ENCODE data around the gene RAB6D. TPM values are rescaled to one million over a fixed set of nuclear protein-coding genes. Genes with fewer than 3 reads are reported as not detected.
"Not testable (repeated sequence)": the region's sequence is repeated elsewhere in the genome, so short reads cannot be mapped to it uniquely, and the experiment has no call there.

RAB6D gene
- total and polyA plus RNA-seq, 2 of the 13 experiments (the other 11 are each of a cell fraction or from before 2014, with no cell fraction given) = 0.01 TPM; not detected in 1

DNA sequence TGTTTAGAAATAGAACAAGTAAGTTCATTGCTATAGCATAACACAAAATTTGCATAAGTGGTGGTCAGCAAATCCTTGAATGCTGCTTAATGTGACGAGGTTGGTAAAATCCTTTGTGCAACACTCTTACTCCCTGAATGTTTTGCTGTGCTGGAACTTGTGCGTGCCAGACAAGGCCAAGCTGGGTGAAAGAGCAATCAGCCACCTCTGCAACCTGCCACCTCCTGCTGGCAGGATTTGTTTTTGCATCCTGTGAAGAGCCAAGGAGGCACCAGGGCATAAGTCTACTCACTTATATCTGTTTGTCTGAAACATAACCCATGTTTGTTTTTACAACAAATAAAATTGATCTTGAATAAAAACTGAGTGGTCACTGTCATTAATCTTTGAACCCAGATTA lies 53.0 kb downstream of the RAB6D start:
- intact Hi-C loops (cut with micrococcal nuclease; ENCODE audit: unreplicated experiment) = loop anchor here (1.0 kb wide), 1 partner anchor 157 kb away; no protein-coding TSS in a partner anchor
- H3K79me2 ChIP-seq (ENCODE audit: insufficient read depth, low read length); H3K36me3 ChIP-seq (replicated peaks in 1 of 2; ENCODE audit: control insufficient read depth in 1 of 2, insufficient read depth in 2 of 2, low read length in 2 of 2); H3K4me3 ChIP-seq (replicated peaks in 1 of 3; ENCODE audit: insufficient read depth in 1 of 3, low read depth in 2 of 3, low read length in 3 of 3); H3K9me3 ChIP-seq (ENCODE audit: low read length); H3K27me3 ChIP-seq (ENCODE audit: control insufficient read depth in 1 of 2, insufficient read depth in 2 of 2, low read length in 2 of 2); BruUV-seq (replicated peaks); H3K4me2 ChIP-seq (ENCODE audit: low read depth, low read length); FAIRE-seq; in situ Hi-C loops (cut with HindIII; ENCODE audit: extremely low pct_ligation_motif_present, low pct_unique_long_range_greater_than_20kb); DNase-seq (ENCODE audit: low spot score); H3K27ac ChIP-seq (ENCODE audit: extremely low read length, insufficient read depth, low read length); H2AFZ ChIP-seq (ENCODE audit: low read length); H4K20me1 ChIP-seq (ENCODE audit: insufficient read depth, low read length); ATAC-seq; H3K4me1 ChIP-seq (ENCODE audit: insufficient read depth, low read length); H3K9ac ChIP-seq (ENCODE audit: insufficient read depth, low read depth, low read length); POLR2A ChIA-PET: not testable (repeated sequence)
- CTCF ChIA-PET (ENCODE audit: low intra/inter-chr PET ratio, low total read pairs) = interaction anchor here (1.1 kb wide), 1 partner anchor 157 kb away, joined by 5 read pairs; no protein-coding TSS in a partner anchor
- TF ChIP-seq, protein P1, sequence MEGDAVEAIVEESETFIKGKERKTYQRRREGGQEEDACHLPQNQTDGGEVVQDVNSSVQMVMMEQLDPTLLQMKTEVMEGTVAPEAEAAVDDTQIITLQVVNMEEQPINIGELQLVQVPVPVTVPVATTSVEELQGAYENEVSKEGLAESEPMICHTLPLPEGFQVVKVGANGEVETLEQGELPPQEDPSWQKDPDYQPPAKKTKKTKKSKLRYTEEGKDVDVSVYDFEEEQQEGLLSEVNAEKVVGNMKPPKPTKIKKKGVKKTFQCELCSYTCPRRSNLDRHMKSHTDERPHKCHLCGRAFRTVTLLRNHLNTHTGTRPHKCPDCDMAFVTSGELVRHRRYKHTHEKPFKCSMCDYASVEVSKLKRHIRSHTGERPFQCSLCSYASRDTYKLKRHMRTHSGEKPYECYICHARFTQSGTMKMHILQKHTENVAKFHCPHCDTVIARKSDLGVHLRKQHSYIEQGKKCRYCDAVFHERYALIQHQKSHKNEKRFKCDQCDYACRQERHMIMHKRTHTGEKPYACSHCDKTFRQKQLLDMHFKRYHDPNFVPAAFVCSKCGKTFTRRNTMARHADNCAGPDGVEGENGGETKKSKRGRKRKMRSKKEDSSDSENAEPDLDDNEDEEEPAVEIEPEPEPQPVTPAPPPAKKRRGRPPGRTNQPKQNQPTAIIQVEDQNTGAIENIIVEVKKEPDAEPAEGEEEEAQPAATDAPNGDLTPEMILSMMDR (CRISPR knock-in tag; IDR thresholded peaks at IDR 0.05) = peak; percentile 49
- TF ChIP-seq STAG1 (CRISPR knock-in tag; IDR thresholded peaks at IDR 0.05) = peak; percentile 50
- WGBS (ENCODE audit: low lambda C conversion rate) = 10% methylated on average over 2 of the region's 2 CpGs

Other genes starting within 250 kb of the RAB6D start
- gene POTEE, start 154.6 kb downstream of the RAB6D start, total RNA-seq (2016; rRNA removed; fragmentation: Illumina TruSeq; extraction: Trizol) = 0.48 and 1.9 TPM in 2 replicates
- gene POTEE, start 154.6 kb downstream of the RAB6D start, polyA plus RNA-seq (2011; rRNA removed) = 0.38 and 0.42 TPM in 2 replicates
- not detected in 2 replicates for gene TUBA3D, start 112.0 kb upstream of the RAB6D start, total RNA-seq (2016; rRNA removed; fragmentation: Illumina TruSeq; extraction: Trizol)
- not detected in 2 replicates for gene TUBA3D, start 112.0 kb upstream of the RAB6D start, polyA plus RNA-seq (2011; rRNA removed)
- 291 and 349 TPM in 2 replicates for gene MZT2A, start 128.2 kb upstream of the RAB6D start, total RNA-seq (2016; rRNA removed; fragmentation: Illumina TruSeq; extraction: Trizol)
- 205 and 221 TPM in 2 replicates for gene MZT2A, start 128.2 kb upstream of the RAB6D start, polyA plus RNA-seq (2011; rRNA removed)
- gene CCDC74A, start 163.7 kb upstream of the RAB6D start, total RNA-seq (2016; rRNA removed; fragmentation: Illumina TruSeq; extraction: Trizol) = 0.15 TPM in 1 of 2 replicates, not detected in the other
- 0.17 and 0.18 TPM in 2 replicates for gene CCDC74A, start 163.7 kb upstream of the RAB6D start, polyA plus RNA-seq (2011; rRNA removed)